Lower leg skin (tissue), 4 donors: ENCODE data around the gene TP63. TPM values are rescaled to one million over a fixed set of nuclear protein-coding genes. Genes with fewer than 3 reads are reported as not detected.
"Not testable (repeated sequence)": the region's sequence is repeated elsewhere in the genome, so short reads cannot be mapped to it uniquely, and the experiment has no call there.

Experiments
- DNase-seq, 2 donors: peaks; one replicate each; pipeline ENCODE4 v3.0.0-alpha.2; 2019; ENCODE audit warnings: low spot score in 2 of 2
- H3K4me3 ChIP-seq: fragments of 200-600 bp; sonication (generic); 2 replicates; pipeline ENCODE4 v1.5.1; 2017; ENCODE audit warnings: mild to moderate bottlenecking, low read depth; ENCODE audit not compliant: poor library complexity, severe bottlenecking
- POLR2A ChIP-seq, 2 donors: fragments of 450-650 bp; IDR thresholded peaks; one replicate each; pipeline ENCODE4 v1.6.1; 2016 to 2017; ENCODE audit warnings: antibody characterized with exemption in 2 of 2, mild to moderate bottlenecking in 1 of 2, moderate library complexity in 1 of 2
- WGBS, 2 donors: methylation state at CpG; one replicate each; pipeline ENCODE4 v1.1.5; 2018; 5-methylcytosine and 5-hydroxymethylcytosine counted together
- intact Hi-C: fragments of 100-400 bp; cut with DNase I; formaldehyde crosslinking; loops from one replicate; pipeline ENCODE4 v1.15.0; 2023; ENCODE audit warnings: low total_unique reads
- total RNA-seq, 4 donors: library from RNA; depleted of rRNA; stranded (reverse); fragments of >200 nt; gene quantifications; one replicate each; pipeline ENCODE4 v1.1.0, GENCODE V29; 2016
- TF ChIP-seq, protein P1 (sequence below), 3 donors: fragments of 450-650 bp; IDR thresholded peaks; one replicate each; pipeline ENCODE4 v1.5.1; 2016; ENCODE audit warnings: antibody characterized with exemption in 3 of 3, mild to moderate bottlenecking in 3 of 3, moderate library complexity in 2 of 3

The TP63 gene
- total RNA-seq, 4 donors from 2014 or later: 208 to 373 (median 264) TPM

DNA sequence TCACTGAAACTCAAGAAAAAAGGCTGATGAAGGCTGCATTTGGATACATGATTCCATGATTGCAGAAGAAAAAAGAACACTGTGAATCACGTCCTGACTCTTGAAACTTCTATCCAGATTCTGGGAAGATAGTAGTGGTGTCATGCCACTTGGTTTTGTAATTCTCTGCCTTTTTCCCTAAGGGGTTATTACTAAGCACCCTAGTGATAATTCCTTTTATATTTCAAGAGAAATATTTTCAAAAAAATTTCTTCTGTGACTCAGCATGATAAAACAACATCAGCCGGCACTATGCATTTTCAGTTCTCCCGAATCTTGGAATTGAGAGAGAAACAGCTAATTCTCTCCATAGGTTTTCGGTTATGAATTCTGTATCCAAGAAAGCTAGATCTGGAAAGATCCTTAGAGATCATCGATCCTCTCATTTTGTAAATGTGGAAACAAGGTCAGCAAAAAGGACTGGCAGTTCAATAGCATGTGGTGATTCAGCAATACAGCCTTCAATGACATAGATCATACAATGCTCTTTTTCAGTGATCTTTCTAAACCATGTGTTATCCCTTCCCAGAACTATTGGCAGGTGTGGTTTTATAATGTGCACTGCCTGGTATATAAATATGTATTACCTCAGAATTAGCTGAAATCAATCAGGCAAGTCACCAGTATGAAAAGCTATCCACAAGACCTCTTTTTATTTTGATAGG lies 42.6 kb upstream of the TP63 start:
- WGBS, 2 donors: 39 to 52% methylated on average over 5 of the region's 5 CpGs
- no peak for DNase-seq
- intact Hi-C loops: no loop called here
- H3K4me3 ChIP-seq: no peak overlapping the region
- no peak for TF ChIP-seq POLR2A (IDR thresholded peaks at IDR 0.05)
- TF ChIP-seq, protein P1, sequence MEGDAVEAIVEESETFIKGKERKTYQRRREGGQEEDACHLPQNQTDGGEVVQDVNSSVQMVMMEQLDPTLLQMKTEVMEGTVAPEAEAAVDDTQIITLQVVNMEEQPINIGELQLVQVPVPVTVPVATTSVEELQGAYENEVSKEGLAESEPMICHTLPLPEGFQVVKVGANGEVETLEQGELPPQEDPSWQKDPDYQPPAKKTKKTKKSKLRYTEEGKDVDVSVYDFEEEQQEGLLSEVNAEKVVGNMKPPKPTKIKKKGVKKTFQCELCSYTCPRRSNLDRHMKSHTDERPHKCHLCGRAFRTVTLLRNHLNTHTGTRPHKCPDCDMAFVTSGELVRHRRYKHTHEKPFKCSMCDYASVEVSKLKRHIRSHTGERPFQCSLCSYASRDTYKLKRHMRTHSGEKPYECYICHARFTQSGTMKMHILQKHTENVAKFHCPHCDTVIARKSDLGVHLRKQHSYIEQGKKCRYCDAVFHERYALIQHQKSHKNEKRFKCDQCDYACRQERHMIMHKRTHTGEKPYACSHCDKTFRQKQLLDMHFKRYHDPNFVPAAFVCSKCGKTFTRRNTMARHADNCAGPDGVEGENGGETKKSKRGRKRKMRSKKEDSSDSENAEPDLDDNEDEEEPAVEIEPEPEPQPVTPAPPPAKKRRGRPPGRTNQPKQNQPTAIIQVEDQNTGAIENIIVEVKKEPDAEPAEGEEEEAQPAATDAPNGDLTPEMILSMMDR (IDR thresholded peaks at IDR 0.05): no peak

DNA sequence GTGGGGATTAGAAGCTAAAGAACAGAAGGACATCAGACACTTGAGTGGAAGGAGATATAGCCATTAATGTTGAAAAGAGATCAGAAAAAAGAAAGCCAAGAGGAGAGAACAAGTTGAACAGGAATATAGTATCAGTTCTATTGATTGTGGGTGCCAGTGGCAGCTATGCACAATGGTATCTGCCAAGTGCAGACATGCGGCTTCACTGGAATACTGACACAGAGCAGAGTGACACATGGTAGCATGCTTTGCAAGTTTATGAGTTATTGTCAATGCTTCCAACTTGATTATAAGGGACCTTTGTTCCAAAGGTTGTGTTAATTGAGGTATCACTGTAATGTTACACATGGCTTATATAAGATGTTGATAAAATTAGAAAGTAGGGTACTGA lies 42.0 kb upstream of the TP63 start:
- H3K4me3 ChIP-seq: no peak overlapping the region
- WGBS, 2 donors: 50 to 56% methylated on average over 1 of the region's 1 CpG
- no peak for DNase-seq
- intact Hi-C loops: no loop called here
- TF ChIP-seq, protein P1 (IDR thresholded peaks at IDR 0.05): no peak
- no peak for TF ChIP-seq POLR2A (IDR thresholded peaks at IDR 0.05)

DNA sequence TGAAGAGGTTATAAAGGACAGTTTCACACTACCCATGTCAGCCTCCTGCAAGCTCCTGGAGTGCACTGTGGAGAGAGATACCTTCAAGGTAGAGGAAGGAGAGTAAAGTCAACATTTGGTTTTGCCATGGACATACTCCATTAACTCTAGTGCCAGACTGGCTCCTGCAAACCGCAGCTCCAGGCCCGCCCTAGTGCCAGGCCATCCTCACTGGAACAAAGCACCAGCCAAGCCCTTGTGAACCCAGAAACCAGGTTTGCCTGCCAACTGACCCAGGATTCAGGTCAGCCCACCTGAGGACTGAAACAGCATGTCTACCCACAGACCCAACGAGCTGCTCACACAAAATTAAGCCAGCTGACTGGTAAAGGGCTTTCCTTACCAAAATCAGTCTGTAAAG lies 41.0 kb upstream of the TP63 start:
- TF ChIP-seq POLR2A (IDR thresholded peaks at IDR 0.05): no peak
- TF ChIP-seq, protein P1 (IDR thresholded peaks at IDR 0.05): no peak
- no peak for DNase-seq
- 77 to 88% methylated on average over 3 of the region's 3 CpGs for WGBS, 2 donors
- intact Hi-C loops: no loop called here
- no peak overlapping the region for H3K4me3 ChIP-seq

DNA sequence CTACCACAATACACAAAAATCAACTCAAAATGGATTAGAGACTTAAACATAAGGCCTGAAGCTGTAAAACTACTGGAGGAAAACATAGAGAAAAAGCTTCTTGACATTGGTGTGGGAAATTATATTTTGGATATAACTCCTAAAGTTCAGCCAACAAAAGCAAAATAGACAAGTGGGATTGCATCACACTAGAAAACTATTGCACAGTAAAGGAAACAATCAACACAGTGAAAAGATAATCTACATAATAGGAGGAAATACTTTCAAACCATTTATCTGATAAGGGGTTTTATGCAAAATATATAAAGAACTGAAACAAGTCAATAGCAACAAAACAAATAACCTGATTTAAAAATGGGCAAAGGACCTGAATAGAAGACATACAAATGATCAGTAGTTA lies 37.6 kb upstream of the TP63 start:
- TF ChIP-seq POLR2A (IDR thresholded peaks at IDR 0.05): no peak
- H3K4me3 ChIP-seq: no peak overlapping the region
- intact Hi-C loops: no loop called here
- DNase-seq: no peak

DNA sequence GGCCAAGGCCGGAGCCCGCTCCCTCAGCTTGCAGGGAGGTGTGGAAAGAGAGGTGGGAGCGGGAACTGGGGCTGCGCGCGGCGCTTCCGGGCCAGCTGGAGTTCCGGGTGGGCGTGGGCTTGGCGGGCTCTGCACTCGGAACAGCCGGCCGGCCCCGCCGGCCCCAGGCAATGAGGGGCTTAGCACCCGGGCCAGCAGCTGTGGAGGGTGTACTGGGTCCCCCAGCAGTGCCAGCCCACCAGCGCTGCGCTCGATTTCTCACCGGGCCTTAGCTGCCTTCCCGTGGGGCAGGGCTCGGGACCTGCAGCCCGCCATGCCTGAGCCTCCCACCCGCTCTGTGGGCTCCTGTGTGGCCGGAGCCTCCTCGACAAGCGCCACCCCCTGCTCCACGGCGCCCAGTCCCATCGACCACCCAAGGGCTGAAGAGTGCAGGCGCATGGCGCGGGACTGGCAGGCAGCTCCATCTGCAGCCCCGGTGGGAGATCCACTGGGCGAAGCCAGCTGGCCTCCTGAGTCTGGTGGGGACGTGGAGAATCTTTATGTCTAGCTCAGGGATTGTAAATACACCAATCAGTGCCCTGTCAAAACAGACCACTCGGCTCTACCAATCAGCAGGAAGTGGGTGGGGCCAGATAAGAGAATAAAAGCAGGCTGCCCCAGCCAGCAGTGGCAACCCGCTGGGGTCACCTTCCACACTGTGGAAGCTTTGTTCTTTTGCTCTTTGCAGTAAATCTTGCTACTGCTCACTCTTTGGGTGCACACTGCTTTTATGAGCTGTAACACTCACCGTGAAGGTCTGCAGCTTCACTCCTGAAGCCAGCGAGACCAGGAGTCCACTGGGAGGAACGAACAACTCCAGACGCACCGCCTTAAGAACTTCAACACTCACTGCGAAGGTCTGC lies 34.9 kb upstream of the TP63 start:
- DNase-seq, H3K4me3 ChIP-seq, intact Hi-C loops: not testable (repeated sequence)
- WGBS, 2 donors: 92 to 93% methylated on average over 14 to 21 of the region's 45 CpGs

DNA sequence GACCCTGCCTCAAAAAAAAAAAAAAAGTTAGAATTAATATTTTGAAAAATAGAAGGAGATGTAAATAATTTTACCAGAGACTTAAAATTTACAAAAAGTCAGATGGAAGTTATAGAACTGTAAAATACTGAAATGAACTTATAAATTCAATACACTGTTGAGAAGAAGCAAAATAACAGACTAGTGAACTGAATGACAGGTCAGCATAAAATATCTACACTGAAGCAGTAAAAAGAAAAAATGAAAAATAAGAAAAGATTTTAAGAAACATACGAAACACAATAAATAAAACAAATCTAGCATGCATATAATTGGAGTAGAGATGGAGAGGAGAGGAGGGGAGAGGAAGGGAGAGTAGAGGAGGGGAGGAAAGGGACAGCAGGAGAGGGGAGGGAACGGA lies 33.3 kb upstream of the TP63 start:
- TF ChIP-seq, protein P1 (IDR thresholded peaks at IDR 0.05): no peak
- TF ChIP-seq POLR2A (IDR thresholded peaks at IDR 0.05): no peak
- no peak for DNase-seq
- H3K4me3 ChIP-seq: no peak overlapping the region
- 78 to 88% methylated on average over 2 of the region's 2 CpGs for WGBS, 2 donors
- intact Hi-C loops: no loop called here
